Testis (tissue), 2 donors: Measurements from ENCODE around the gene CMTM7.

Source experiments
- CTCF ChIP-seq, 3 experiments: fragments of 450-650 bp in 2 of 3; fragments of 200-600 bp in 1 of 3; sonication (generic) in 1 of 3; IDR thresholded peaks; one replicate each; pipeline ENCODE4 v1.5.1; 2016 to 2019; ENCODE audit warnings: antibody characterized with exemption in 3 of 3, mild to moderate bottlenecking in 2 of 3, moderate library complexity in 1 of 3
- POLR2A ChIP-seq: fragments of 450-650 bp; IDR thresholded peaks from one replicate; pipeline ENCODE4 v1.6.1; 2017; ENCODE audit warnings: antibody characterized with exemption, mild to moderate bottlenecking, moderate library complexity

GRCh38 chr3:32488474-32489008, 96.9 kb downstream of the CMTM7 start:
- no peak for TF ChIP-seq CTCF (IDR thresholded peaks at IDR 0.05)
- TF ChIP-seq POLR2A, result no peak
